ENCODE results near the gene NIPAL4.
A peak's percentile ranks its signal among the peaks of the same experiment; 100 is the strongest.
"Not testable (repeated sequence)": the region's sequence is repeated elsewhere in the genome, so short reads cannot be mapped to it uniquely, and the experiment has no call there.

The NIPAL4 gene
- long read RNA-seq, result 0 reads

GRCh38 chr5:157459715-157460599, at the start of gene NIPAL4:
NIPAL4 (plus strand) TSS chr5:157460213; CDS start chr5:157460321, 108 bp downstream.
- H3K27ac ChIP-seq (replicated peaks), result no peak within 1 kb of the TSS
- peaks cover 4% of the 10 kb centered on the region for H3K27me3 ChIP-seq (ENCODE audit: insufficient read depth, poor library complexity, severe bottlenecking)
- DNase-seq (ENCODE audit: low read depth in 1 of 2, low spot score in 1 of 2), result no peak
- no peak within 1 kb of the TSS for H3K4me3 ChIP-seq (replicated peaks; ENCODE audit: insufficient read depth, low read length)
- no peak for TF ChIP-seq REST (IDR thresholded peaks at IDR 0.05; ENCODE audit: insufficient replicate concordance, low read depth)
- no peak for TF ChIP-seq SPI1 (IDR thresholded peaks at IDR 0.05; ENCODE audit: borderline replicate concordance, low read depth)
- no peak for TF ChIP-seq POLR2AphosphoS5 (IDR thresholded peaks at IDR 0.05; ENCODE audit: low read depth)
- no peak for TF ChIP-seq CTCF (IDR thresholded peaks at IDR 0.05; ENCODE audit: insufficient read depth, low read length)
- TF ChIP-seq GABPA (IDR thresholded peaks at IDR 0.05; ENCODE audit: low read depth), result no peak

- DNase-seq (ENCODE audit: low read depth in 1 of 2, low spot score in 1 of 2), result no peak
- H3K27me3 ChIP-seq (ENCODE audit: insufficient read depth, poor library complexity, severe bottlenecking), result no peaks in the 10 kb centered on the region
- H3K4me3 ChIP-seq (replicated peaks; ENCODE audit: insufficient read depth, low read length), result no peak overlapping the region
- H3K27ac ChIP-seq (replicated peaks), result no peak overlapping the region
- TF ChIP-seq GABPA (IDR thresholded peaks at IDR 0.05; ENCODE audit: low read depth), result no peak
These were observed 44.2 kb upstream of the NIPAL4 start for GRCh38 chr5:157415838-157416237.

GRCh38 chr5:157419521-157419920, 40.5 kb upstream of the NIPAL4 start:
- not testable (repeated sequence) for H3K27me3 ChIP-seq (ENCODE audit: insufficient read depth, poor library complexity, severe bottlenecking); H3K4me3 ChIP-seq (replicated peaks; ENCODE audit: insufficient read depth, low read length); DNase-seq (ENCODE audit: low read depth in 1 of 2, low spot score in 1 of 2); H3K27ac ChIP-seq (replicated peaks)

- H3K27ac ChIP-seq (replicated peaks); DNase-seq (ENCODE audit: low read depth in 1 of 2, low spot score in 1 of 2); H3K27me3 ChIP-seq (ENCODE audit: insufficient read depth, poor library complexity, severe bottlenecking); H3K4me3 ChIP-seq (replicated peaks; ENCODE audit: insufficient read depth, low read length): not testable (repeated sequence)
These were observed 30.1 kb upstream of the NIPAL4 start for GRCh38 chr5:157429920-157430319.

- H3K27ac ChIP-seq (replicated peaks), result no peak overlapping the region
- H3K27me3 ChIP-seq (ENCODE audit: insufficient read depth, poor library complexity, severe bottlenecking), result no peaks in the 10 kb centered on the region
- no peak overlapping the region for H3K4me3 ChIP-seq (replicated peaks; ENCODE audit: insufficient read depth, low read length)
- TF ChIP-seq GABPA (IDR thresholded peaks at IDR 0.05; ENCODE audit: low read depth) (no peak), CTCF (IDR thresholded peaks at IDR 0.05; ENCODE audit: insufficient read depth, low read length) (no peak), REST (IDR thresholded peaks at IDR 0.05; ENCODE audit: insufficient replicate concordance, low read depth) (no peak), POLR2AphosphoS5 (IDR thresholded peaks at IDR 0.05; ENCODE audit: low read depth) (no peak), SPI1 (IDR thresholded peaks at IDR 0.05; ENCODE audit: borderline replicate concordance, low read depth) (no peak)
- DNase-seq (ENCODE audit: low read depth in 1 of 2, low spot score in 1 of 2), result peak in 1 of 2 experiments; percentile 22
These were observed 28.3 kb upstream of the NIPAL4 start for GRCh38 chr5:157431544-157432200.

Data from HL-60 (cell line).